ENCODE measurements around the gene TGFBR1. TPM values are rescaled to one million over a fixed set of nuclear protein-coding genes. Genes with fewer than 3 reads are reported as not detected.

The TGFBR1 gene
- total and polyA plus RNA-seq, 2 donors (not counting 3 experiments of a cell fraction or from before 2014, with no cell fraction given) = 5.8 to 18.6 TPM

- peak; percentile 62 for FAIRE-seq
- dilution Hi-C loops (cut with MboI; ENCODE audit: extremely low pct_ligation_motif_present, low sequenced_read_pairs) = no loop called here
- no peaks in the 10 kb centered on the region for H3K9me3 ChIP-seq (replicated peaks; ENCODE audit: control insufficient read depth, insufficient read depth, low read length)
- peaks cover 0 to 2% of the 10 kb centered on the region in 2 experiments for H3K27me3 ChIP-seq (ENCODE audit: control insufficient read depth in 2 of 2, insufficient read depth in 2 of 2, low read length in 2 of 2)
- H3K36me3 ChIP-seq (ENCODE audit: control insufficient read depth in 2 of 2, extremely low read depth in 1 of 2, insufficient read depth in 2 of 2, low read length in 2 of 2) = no peaks in the 10 kb centered on the region
- H3K4me3 ChIP-seq (replicated peaks in 1 of 3; ENCODE audit: insufficient read depth in 1 of 3, low read depth in 1 of 3, low read length in 3 of 3) = no peak overlapping the region
- intact Hi-C loops (cut with micrococcal nuclease) = loop anchor here (2.0 kb wide), 1 partner anchor 19 kb away; the partner anchor contains the start of gene TGFBR1
- DNase-seq (ENCODE audit: low read depth, low spot score) = peak; percentile 7
- H2AFZ ChIP-seq (ENCODE audit: low read depth, low read length) = no peak overlapping the region
- no TSS peak for BruUV-seq (replicated peaks)
- no peaks in the 10 kb centered on the region for H4K20me1 ChIP-seq (replicated peaks; ENCODE audit: control insufficient read depth, extremely low read depth, insufficient read depth, low read length)
- no peaks in the 10 kb centered on the region for H3K4me1 ChIP-seq (ENCODE audit: control insufficient read depth, extremely low read depth, insufficient read depth, low read length)
- peak overlapping the region; percentile 16 for H3K4me2 ChIP-seq (ENCODE audit: insufficient read depth, low read length)
- CTCF ChIA-PET = no interaction called here
- TF ChIP-seq JUN (IDR thresholded peaks at IDR 0.05; ENCODE audit: borderline replicate concordance, insufficient read depth, insufficient read length, low read depth) (no peak), FOS (IDR thresholded peaks at IDR 0.05; ENCODE audit: borderline replicate concordance, insufficient read depth, low read length) (peak; percentile 49)
- H3K9ac ChIP-seq (replicated peaks; ENCODE audit: extremely low read depth, insufficient read depth, low read length) = no peak overlapping the region
- POLR2A ChIA-PET = no interaction called here
- no peak overlapping the region for H3K27ac ChIP-seq (ENCODE audit: insufficient read depth, low read depth, low read length)
- H3K79me2 ChIP-seq (ENCODE audit: control insufficient read depth, insufficient read depth, low read length) = no peaks in the 10 kb centered on the region
- H3K9me1 ChIP-seq (replicated peaks; ENCODE audit: control insufficient read depth, extremely low read depth, insufficient read depth, low read length) = no peaks in the 10 kb centered on the region
Observed at GRCh38 chr9:99085949-99086948, 18.7 kb upstream of the TGFBR1 start.

GRCh38 chr9:99087462-99087861 is 17.5 kb upstream of the TGFBR1 start:
- Histone ChIP-seq H3K79me2 (ENCODE audit: control insufficient read depth, insufficient read depth, low read length) (no peaks in the 10 kb centered on the region), H3K9me1 (replicated peaks; ENCODE audit: control insufficient read depth, extremely low read depth, insufficient read depth, low read length) (no peaks in the 10 kb centered on the region), H2AFZ (ENCODE audit: low read depth, low read length) (no peak overlapping the region), H3K4me2 (ENCODE audit: insufficient read depth, low read length) (no peak overlapping the region), H3K27ac (ENCODE audit: insufficient read depth, low read depth, low read length) (no peak overlapping the region), H3K27me3 (ENCODE audit: control insufficient read depth in 2 of 2, insufficient read depth in 2 of 2, low read length in 2 of 2) (peaks cover 0 to 2% of the 10 kb centered on the region in 2 experiments), H3K4me3 (replicated peaks in 1 of 3; ENCODE audit: insufficient read depth in 1 of 3, low read depth in 1 of 3, low read length in 3 of 3) (no peak overlapping the region), H3K36me3 (ENCODE audit: control insufficient read depth in 2 of 2, extremely low read depth in 1 of 2, insufficient read depth in 2 of 2, low read length in 2 of 2) (no peaks in the 10 kb centered on the region), H3K9ac (replicated peaks; ENCODE audit: extremely low read depth, insufficient read depth, low read length) (no peak overlapping the region), H3K4me1 (ENCODE audit: control insufficient read depth, extremely low read depth, insufficient read depth, low read length) (no peaks in the 10 kb centered on the region), H3K9me3 (replicated peaks; ENCODE audit: control insufficient read depth, insufficient read depth, low read length) (no peaks in the 10 kb centered on the region), H4K20me1 (replicated peaks; ENCODE audit: control insufficient read depth, extremely low read depth, insufficient read depth, low read length) (no peaks in the 10 kb centered on the region)
- no peak for FAIRE-seq
- POLR2A ChIA-PET = no interaction called here
- BruUV-seq (replicated peaks) = no TSS peak
- CTCF ChIA-PET = interaction anchor here (1.9 kb wide), 1 partner anchor 17 kb away, joined by 5 read pairs; the partner anchor contains the start of gene TGFBR1
- dilution Hi-C loops (cut with MboI; ENCODE audit: extremely low pct_ligation_motif_present, low sequenced_read_pairs) (no loop called here), intact Hi-C loops (cut with micrococcal nuclease) (no loop called here)
- DNase-seq (ENCODE audit: low read depth, low spot score) = no peak
- TF ChIP-seq GATA2 (IDR thresholded peaks at IDR 0.05; ENCODE audit: insufficient read depth, insufficient read length, low read depth, low read length) = no peak
